HG02678 (cell line): Measurements from ENCODE around the gene SRSF1.
"Not testable (repeated sequence)": the region's sequence is repeated elsewhere in the genome, so short reads cannot be mapped to it uniquely, and the experiment has no call there.

Source experiments
- ATAC-seq: cut with Tn5 transposase; IDR thresholded peaks from one replicate; pipeline ENCODE4 v1.9.1; 2021; ENCODE audit warnings: mild to moderate bottlenecking, moderate library complexity; ENCODE audit not compliant: unreplicated experiment

The SRSF1 gene, protein sequence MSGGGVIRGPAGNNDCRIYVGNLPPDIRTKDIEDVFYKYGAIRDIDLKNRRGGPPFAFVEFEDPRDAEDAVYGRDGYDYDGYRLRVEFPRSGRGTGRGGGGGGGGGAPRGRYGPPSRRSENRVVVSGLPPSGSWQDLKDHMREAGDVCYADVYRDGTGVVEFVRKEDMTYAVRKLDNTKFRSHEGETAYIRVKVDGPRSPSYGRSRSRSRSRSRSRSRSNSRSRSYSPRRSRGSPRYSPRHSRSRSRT

DNA sequence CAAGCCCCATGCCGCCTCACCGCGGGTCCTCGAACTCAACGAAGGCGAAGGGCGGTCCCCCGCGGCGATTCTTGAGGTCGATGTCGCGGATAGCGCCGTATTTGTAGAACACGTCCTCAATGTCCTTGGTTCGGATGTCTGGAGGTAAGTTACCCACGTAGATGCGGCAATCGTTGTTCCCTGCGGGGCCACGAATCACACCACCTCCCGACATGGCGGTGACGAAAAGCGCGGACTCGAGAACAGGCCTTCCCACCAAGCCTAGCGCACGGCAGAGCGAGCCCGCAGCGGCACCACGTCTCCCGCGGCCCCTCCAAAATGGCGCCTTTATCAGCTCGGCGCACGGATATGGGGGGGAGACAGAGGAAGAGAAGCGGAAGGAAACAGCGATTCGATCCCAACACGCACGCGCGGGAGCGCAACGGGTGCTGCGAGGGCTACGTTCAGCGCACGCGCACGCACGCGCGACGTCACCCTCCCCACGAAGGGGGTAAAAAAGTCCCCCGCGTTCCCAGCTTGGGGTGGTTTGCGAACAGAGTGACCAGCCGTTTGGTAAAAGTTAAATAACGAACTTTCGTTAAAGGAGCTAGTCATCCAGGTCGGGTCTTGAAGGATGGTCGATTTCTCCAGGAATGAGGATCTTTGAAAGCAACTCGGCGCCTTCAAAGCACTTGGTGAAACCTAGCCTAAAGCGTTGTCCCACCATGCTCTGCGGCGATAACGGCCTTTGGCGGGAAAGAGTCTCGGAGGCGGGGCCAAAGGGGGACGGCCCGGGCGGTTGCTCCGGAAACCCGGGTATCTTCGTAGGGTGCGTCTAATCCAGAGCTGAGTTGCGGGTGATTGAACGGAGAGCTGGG is at the start of gene SRSF1:
TSS of gene SRSF1 (minus strand) at position 323 of the 857 bp plus-strand sequence. CDS start at position 214, 109 bp downstream.
- ATAC-seq = peak; percentile 90

DNA sequence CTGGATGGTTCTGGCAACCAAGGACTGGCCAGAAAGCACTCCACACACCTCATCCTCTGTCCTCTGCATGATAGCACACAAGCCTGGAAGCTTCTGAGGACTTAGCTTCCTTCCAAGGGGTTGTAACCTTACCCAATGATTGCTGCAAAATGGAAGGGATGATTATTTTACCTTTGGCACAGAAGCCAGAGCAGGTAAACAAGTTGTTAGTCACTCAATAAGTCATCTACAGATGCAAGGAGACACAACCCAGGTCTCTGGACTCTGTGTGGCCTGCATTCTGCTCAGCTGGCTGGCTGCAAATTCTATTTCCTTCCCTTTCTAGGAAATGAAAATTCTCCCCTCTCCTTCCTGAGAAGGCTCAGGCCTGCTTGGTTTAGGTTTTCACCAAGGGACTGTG is 49.4 kb upstream of the SRSF1 start:
- ATAC-seq = no peak

DNA sequence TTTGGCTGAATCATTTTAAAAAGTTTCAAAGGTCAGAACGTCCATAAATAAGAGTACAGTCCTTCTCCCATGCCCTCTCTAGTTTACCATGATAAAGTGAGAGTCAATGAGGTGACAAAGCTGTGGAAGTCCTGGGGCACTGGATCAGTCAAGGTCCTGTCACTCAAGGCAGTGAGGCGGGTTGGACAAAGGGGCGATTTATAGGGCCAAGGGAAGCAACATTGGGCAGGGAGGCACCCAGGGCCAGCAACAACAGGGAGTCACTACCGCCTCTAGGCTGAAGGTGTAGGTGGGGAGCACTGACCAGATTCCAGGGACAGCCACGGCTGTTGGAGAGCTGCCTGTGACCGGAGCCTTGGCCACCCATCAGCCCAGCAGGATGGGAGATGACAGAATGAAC is 47.6 kb upstream of the SRSF1 start:
- ATAC-seq = no peak

DNA sequence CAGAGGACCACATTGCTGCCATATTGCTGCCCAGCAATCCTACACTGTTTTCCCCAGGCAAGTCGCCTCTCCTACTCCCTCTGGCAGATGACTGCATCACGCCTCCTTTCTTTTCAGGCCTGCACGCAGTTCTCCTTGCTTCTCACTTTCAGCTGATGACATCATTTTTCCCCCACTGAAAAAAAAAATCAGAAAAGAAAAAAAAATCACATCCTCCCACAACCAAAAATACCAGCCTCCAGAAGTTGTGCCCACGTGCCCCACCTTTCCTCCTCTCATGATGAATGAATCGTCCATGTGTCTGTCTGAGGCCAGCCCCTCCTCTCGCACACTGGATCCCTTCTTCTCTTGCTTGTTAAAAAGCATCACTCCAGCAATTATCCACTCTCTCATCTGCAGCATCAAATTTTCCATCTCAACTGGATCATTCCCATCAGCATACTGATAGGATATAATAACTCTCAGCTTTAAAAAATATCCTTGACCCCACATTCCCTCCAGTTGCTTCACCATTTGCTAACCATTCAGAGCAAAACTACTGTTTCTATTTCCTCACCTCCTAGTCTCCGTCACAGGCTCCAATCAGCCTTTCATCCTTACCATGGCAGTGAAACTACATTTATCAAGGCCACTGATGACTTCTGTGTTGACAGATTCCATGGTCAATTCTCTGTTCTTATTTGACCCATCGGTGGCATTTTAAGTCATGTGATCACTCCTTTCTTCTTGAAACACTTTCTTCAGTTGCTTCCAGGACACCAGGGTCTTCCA is 46.1 kb upstream of the SRSF1 start:
- ATAC-seq = no peak

DNA sequence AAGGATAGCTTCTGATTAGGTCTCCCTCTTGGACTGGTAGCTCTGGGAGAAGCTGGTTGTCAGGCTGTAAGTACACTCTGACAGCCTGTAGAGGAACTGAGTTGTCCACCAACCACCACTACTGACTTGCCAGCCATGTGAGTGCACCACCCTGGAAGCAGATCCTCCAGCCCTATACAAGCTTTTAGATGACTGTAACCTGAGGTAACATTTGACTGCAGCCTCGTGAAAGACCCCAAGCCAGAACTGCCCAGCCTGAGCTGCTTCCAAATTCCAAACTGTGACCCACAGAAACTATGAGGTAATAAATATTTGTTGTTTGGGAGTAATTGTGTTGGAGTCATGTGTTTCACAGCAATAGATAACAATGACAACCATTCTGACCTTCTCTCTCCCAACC is 45.4 kb upstream of the SRSF1 start:
- ATAC-seq = no peak

DNA sequence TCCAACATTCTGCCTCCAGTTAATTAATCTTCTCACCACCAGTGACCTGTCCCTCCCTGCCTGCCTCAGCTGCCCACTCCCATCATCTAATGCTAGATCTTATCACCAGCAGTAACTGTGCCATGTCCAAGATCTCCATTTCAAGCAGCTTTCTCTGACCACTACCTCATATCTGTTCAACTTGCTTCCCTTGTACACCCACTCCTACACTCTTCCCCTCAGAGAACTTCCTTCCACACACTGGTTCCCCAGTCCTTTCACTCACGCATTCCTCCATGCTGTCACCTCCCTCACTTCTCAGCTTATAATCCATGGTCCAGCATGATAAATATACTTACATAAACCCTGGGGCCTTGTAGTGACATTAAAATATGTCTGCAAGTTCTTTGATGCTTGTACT is 44.4 kb upstream of the SRSF1 start:
- no peak for ATAC-seq

DNA sequence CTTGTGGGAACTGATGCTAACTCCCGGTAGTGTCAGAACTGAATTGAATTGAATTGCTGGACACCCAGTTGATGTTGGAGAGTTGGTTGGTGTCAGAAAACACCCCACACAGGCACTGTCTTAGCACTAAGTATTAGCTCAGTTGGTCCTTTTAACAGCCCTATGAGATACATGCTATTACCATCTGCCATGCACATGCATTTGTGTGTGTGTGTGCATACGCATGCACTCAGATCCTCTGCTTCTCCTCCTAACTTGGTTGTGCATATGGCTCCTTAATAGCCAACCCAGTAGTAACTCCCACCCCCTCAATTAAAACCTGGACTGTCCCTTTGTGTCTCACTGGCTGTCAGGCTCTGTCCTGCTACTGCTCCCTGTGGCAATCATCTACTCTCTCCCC is 43.9 kb upstream of the SRSF1 start:
- ATAC-seq = no peak

DNA sequence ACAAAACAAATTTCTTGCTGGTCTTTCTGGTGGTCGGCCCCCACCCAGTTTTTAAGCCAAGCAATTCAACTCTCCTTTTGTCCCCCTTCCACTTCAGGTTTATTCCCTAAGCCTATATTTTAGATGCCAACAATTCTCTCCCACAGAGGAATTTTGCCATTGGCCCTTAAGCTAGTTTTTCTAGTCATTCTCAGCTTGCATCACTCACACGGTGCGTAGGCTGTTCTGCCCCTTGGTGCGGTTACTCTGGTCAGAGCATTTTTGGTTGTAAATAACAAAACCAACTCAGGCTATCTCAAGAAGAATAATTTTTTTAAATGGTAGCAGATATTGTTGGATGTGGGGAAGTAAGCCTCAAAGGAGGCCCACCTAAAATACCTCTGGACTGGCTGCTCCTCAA is 42.5 kb upstream of the SRSF1 start:
- ATAC-seq = no peak

DNA sequence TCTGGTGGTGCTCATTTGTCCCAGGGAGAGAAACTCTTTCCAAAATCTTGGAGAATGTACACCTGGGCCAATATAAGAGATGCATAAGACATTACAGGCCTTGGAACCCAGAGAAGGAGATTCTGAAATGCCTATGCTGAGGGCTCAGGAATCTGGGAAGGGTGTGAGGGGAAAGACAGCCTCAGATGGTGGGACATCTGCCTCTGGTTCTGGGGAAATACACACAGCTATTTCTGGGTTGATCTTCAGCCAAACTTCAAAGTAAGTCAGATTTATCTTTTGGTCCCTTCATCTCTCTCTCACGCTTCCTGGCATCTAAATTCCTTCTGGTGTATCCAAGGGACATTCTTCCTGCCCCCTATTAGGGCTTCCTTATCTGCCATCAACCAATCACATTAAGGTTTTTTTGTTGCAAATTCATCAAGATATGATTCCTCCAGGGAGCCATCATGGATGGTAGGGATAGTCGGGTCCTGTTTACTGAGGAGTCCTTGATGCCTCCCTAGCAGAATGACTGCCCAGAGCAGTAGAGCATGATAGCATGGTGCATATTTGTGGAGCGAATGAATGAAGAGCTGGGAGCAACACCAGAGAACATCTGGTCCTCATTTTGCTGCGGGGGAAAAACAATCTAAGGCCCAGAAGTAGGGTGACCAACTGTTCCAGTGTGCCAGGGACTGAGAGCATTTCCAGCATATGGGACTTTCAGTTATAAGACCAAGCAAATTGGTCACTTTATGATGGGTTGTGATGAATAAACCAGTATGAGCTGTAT is 40.5 kb upstream of the SRSF1 start:
- ATAC-seq = no peak

DNA sequence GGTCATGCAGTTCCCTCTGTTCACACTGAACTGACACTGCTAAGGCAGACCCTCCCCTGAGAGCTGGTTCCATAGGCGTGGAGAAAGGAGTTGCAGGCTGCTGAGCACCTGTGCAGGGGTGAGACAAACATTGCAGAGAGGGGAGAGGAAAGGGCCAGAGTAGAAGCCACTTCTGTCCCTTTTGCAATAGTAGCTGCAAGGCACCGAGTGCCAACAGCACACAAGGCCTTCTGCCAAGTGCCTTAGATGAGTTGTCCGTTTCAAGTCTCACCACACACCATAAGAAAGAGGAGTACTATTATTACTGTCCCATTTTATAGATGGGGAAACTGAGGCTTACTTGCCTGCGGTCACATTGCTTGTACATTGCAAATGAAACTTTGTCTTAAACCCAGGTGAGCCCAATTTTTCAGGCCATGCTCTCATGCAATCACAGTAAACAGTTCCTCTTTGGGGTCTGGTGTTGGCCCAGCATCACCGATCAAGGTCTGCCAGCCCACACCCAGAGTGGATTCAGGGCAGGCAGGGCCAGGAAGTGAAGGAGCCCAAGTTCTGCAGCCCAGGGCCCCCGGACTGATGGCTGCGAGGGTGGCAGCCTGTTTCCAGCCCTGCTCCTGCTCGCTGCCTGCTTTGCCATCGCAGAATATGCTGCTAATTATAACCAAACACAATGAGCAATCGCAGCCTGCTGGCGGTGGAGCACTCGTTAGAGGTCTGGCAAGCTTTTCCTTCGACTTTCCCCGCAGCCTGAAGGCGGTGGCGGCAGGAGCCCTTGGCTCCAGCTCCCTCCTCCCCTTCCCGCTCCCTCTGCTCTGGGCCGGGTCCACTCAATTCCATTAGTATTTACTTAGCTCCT is 39.4 kb upstream of the SRSF1 start:
- no peak for ATAC-seq

DNA sequence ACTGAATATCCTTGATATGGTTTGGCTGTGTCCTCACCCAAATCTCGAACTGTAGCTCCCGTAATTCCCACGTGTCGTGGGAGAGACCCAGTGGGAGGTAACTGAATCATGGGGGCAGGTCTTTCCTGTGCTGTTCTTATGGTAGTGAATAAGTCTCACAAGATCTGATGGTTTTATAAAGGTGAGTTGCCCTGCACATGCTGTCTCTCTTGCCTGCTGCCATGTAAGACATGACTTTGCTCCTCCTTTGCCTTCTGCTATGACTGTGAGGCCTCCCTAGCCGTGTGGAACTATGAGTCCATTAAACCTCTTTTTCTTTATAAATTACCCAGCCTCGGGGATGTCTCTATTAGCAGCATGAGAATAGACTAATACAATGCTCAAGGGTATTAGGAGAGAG is 37.2 kb upstream of the SRSF1 start:
- ATAC-seq = not testable (repeated sequence)

DNA sequence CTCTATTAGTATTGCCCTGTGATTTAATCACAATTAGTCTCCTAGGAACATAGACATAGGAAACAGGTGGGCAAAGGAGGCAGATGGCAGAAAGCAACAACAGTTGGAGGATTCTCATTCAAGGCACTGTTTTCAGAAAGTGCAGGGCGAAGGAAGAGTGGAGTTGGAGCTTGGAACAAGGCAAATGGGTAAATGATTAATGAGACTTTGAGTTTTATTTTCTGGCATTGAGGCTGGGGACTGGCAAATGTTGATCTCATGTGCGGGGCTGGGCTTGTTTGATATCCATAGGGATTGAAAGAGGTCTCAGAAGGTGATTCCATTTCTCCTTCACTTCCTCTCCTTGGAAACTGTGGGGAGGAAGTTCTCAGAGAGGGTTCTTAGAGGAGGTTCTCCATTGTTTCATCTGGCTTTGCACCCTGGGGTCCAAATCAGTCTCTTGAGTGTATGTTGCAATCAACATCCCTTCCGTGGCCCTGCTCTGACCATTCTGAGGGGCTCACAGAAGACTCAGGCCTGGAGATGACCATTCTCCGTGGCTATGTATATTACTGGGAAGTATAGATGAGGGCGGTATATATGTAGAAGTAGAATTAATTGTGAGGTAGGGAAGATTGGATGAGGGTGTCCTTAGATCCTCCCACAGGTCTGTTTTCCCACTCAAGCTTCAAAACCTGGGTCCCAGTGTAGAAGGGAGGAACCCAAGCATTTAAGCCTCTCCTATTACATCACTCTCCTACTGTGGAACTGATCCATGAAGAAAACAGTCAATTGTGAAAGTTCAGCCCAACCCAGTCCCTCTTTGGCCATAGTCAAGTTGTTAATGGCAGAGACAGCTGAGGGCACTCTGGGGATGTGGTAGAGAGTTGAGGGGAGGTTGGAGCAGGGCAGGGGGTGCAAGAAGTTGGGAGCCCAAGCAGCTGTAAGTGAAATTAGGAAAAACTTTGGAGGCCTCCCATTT is 36.5 kb upstream of the SRSF1 start:
- ATAC-seq = no peak

DNA sequence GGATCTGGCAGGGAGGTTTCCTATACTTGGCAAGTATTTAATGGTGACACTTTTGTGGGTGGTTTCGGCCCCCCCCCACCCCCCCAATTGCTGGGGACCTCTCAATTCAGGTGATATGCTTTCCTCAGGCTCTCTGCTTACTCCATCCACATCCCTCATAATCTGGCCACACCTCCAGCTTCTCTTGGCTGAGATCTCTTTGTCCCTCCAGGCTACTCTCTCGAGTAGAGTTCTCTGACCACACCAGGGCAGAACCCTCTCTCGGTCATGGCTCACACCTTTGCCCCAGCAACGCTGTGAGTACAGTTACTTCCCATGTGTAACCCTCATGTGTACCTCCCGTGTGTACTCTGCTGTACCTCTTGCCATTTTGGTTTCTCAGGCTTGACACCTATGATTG is 34.1 kb upstream of the SRSF1 start:
- no peak for ATAC-seq

DNA sequence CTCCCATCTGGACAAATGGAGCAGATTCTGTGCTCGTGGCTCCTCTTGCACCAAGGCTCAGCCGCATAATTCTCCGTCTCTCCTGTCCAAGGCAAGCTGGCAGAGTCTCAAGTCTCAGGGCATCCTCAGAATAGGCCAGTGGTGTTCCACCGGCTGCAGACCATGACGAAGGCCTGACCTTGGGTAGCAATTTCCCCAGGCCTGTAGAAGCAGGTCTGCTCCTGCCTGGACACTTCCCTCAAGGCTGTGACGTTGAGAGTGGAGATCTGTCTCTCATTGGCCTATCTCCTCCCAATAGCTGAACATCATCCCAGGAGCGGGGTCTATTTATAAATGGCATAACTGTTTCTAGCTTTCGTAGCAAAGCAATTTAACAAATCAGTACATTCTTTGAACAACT is 33.3 kb upstream of the SRSF1 start:
- no peak for ATAC-seq

DNA sequence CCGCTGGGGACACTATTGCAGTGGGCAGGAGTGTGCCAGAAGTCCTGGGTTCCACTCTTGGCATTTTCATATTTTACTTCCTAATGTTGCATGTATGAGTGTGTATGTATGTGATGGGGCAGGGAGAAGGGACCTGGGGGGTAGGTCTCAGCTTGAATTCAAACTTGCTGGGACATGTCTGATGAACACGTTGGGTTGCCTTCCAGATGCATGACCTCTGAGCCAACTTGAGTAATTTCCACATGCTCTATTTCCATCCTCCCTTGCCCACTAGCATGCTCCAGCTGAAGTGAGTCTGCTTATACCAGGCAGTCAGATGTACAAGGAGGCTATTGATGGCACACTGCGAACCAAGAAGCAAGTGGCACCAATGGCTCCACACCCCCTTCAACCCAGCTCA is 32.9 kb upstream of the SRSF1 start:
- no peak for ATAC-seq

DNA sequence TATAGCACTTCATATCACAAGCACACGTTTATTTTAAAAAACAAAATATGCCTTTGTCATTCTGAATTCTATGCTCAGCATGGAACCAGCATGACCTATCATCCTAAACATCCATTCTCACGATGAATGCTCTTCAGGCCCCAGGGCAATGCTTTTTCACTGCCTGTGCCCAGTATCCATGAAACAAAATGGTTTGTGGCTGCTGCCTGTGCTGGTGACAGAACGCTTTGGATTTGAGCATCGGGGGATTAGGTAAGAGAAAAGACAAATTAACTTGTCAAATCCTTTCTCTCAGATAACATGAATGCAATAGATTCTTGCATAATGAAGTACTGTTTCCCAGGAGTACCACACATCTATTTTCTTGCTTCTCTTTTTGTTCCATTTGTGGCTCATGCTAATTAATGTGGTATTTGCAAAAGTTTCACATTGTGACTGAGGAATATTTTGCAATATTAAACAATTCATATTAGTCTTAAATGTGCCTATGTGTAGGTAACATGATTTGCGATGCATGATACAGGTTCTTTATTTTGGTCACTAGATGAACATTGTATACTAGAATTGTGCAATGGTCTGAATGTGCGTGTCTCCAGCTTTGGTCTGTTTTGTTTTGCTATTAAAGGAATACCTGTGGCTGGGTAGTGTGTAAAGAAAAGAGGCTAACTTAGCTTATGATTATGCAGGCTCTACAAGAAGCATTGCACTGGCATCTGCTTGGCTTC is 25.8 kb upstream of the SRSF1 start:
- no peak for ATAC-seq

DNA sequence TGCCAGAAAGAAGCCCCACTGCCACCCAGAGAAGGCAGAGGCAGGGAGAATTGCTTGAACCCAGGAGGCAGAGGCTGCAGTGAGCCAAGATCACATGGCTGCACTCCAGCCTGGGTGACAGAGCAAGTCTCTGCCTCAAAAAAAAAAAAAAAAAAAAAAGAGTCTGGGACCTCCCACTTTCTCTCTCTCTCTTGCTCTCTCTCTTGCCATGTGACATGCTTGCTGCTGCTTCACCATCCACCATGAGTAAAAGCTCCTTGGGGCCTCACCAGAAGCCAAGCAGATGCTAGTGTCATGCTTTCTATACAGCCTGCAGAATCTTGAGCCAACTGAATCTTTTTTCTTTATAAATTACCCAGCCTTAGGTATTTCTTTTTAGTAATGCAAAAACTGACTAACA is 21.5 kb upstream of the SRSF1 start:
- no peak for ATAC-seq

DNA sequence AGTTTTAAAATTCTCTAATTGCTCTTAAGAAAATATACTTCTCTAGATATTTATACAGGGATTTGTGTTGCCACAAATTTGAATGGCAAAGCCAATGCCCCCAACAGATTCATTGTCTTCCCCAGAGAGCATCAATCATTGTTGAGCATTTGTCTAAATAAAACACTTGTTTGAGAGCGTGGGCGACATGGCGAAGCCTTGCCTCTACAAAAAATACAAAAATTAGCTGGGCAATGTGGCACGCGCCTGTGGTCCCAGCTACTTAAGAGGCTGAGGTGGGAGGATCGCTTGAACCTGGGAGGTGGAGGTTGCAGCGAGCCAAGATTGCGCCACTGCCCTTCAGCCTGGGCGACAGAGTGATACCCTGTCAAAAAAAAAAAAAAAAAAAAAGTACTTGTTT is 13.4 kb upstream of the SRSF1 start:
- ATAC-seq = no peak
